Activated effector memory CD4-positive, alpha-beta T cell treated with anti-CD3 and anti-CD28 coated beads, Interleukin-2, amount 50 U/mL, for 16 hours (primary cell): Measurements from ENCODE around the gene ACP2.

Source experiments
- DNase-seq: peaks from one replicate; pipeline ENCODE4 v3.0.0-alpha.2; 2020

The ACP2 gene

GRCh38 chr11:47248664-47249377, at the start of gene ACP2:
Gene ACP2, minus strand, starts transcription at chr11:47248814. Its CDS starts 25 bp downstream, at chr11:47248789.
- DNase-seq: peak; percentile 94

GRCh38 chr11:47296045-47296444, 47.4 kb upstream of the ACP2 start:
- no peak for DNase-seq

GRCh38 chr11:47295385-47295784, 46.8 kb upstream of the ACP2 start:
- DNase-seq: no peak

- DNase-seq: no peak
Observed at GRCh38 chr11:47289856-47290255, 41.2 kb upstream of the ACP2 start.

GRCh38 chr11:47288066-47288465, 39.5 kb upstream of the ACP2 start:
- no peak for DNase-seq

GRCh38 chr11:47285969-47286770, 37.6 kb upstream of the ACP2 start:
- no peak for DNase-seq

- no peak for DNase-seq
Observed at GRCh38 chr11:47284151-47284550, 35.5 kb upstream of the ACP2 start.

GRCh38 chr11:47282462-47282861, 33.8 kb upstream of the ACP2 start:
- no peak for DNase-seq

- DNase-seq: no peak
Observed at GRCh38 chr11:47280860-47281259, 32.2 kb upstream of the ACP2 start.

GRCh38 chr11:47280099-47280498, 31.5 kb upstream of the ACP2 start:
- no peak for DNase-seq

- DNase-seq: no peak
Observed at GRCh38 chr11:47278769-47279168, 30.2 kb upstream of the ACP2 start.

- DNase-seq: no peak
Observed at GRCh38 chr11:47278058-47278457, 29.4 kb upstream of the ACP2 start.

GRCh38 chr11:47276923-47277322, 28.3 kb upstream of the ACP2 start:
- no peak for DNase-seq

- DNase-seq: no peak
Observed at GRCh38 chr11:47274495-47275235, 26.1 kb upstream of the ACP2 start.

- DNase-seq: no peak
Observed at GRCh38 chr11:47272706-47273105, 24.1 kb upstream of the ACP2 start.

- no peak for DNase-seq
Observed at GRCh38 chr11:47271961-47272661, 23.5 kb upstream of the ACP2 start.

GRCh38 chr11:47271328-47271727, 22.7 kb upstream of the ACP2 start:
- DNase-seq: no peak

- peak; percentile 73 for DNase-seq
Observed at GRCh38 chr11:47270331-47271271, 22.0 kb upstream of the ACP2 start.

- DNase-seq: peak; percentile 97
Observed at GRCh38 chr11:47269829-47270305, 21.3 kb upstream of the ACP2 start, which contains the start of gene MADD. Gene MADD, plus strand, starts transcription at chr11:47270133.

- DNase-seq: peak; percentile 94
Observed at GRCh38 chr11:47269002-47269828, 20.6 kb upstream of the ACP2 start.
